Spleen (tissue), 7 donors: Measurements from ENCODE around the gene KCNJ9.
A peak's percentile ranks its signal among the peaks of the same experiment; 100 is the strongest.

Experiments used
- CTCF ChIP-seq, 11 experiments: fragments of 200-600 bp in 7 of 11; fragments of 450-650 bp in 4 of 11; sonication (generic) in 4 of 11; IDR thresholded peaks in 8 of 11; conservative IDR thresholded peaks in 3 of 11; 1 replicate in 7 of 11; 2 replicates in 4 of 11; pipeline versions ENCODE4 v1.4.0 to v1.8.0; 2016 to 2021; ENCODE audit warnings: antibody characterized with exemption in 11 of 11, inconsistent platforms in 4 of 11, mild to moderate bottlenecking in 1 of 11
- POLR2A ChIP-seq, 3 donors: fragments of 450-650 bp; IDR thresholded peaks; one replicate each; pipeline ENCODE4 v1.5.1; 2017; ENCODE audit warnings: antibody characterized with exemption in 3 of 3, mild to moderate bottlenecking in 1 of 3
- donor health status: DM: no; HTN: no; CAD: no; lungs with moderate emphysema.
- donor health status: DM: no; HTN: no; CAD: no.
- donor health status: DM: no; HTN: no; CAD: no.

- TF ChIP-seq POLR2A (IDR thresholded peaks at IDR 0.05) (no peak), CTCF (IDR thresholded peaks at IDR 0.05 in 8 of 11, conservative IDR thresholded peaks at IDR 0.05 in 3 of 11) (peak in 10 of 11 experiments; percentile 6 to 62 (median 49))
Observed at GRCh38 chr1:160108888-160109662, 27.7 kb downstream of the KCNJ9 start.
